AG09319 (cell line): ENCODE results near the gene AHSP.
"Not testable (repeated sequence)": the region's sequence is repeated elsewhere in the genome, so short reads cannot be mapped to it uniquely, and the experiment has no call there.

Source experiments
- DNase-seq: peaks from one replicate; pipeline ENCODE4 v3.0.0-alpha.2; 2010; ENCODE audit warnings: low read depth; ENCODE audit errors: extremely low read depth
- TF ChIP-seq, protein P1 (sequence below): IDR thresholded peaks from 2 replicates; pipeline ENCODE4 v1.5.1; 2011; ENCODE audit warnings: low read depth, mild to moderate bottlenecking, inconsistent platforms, low read length, moderate library complexity

The AHSP gene

DNA sequence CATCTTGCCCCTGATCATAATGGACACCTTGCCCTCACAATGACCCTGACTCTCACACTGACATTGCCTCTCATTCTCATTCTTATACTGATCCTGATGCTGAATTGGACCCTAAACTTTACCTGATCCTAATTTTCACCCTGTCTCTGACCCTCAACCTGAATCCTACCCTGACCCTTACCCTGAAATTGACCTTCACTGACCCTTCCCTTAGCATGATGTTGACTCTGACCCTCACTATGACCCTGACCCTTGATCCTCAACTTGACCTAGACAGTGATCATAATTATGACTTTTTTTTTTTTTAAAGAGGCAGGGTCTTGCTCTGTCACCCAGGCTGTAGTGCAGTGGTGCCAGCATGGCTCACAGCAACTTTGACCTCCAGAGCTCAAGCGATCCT is 3.4 kb downstream of the AHSP start:
- TF ChIP-seq, protein P1, sequence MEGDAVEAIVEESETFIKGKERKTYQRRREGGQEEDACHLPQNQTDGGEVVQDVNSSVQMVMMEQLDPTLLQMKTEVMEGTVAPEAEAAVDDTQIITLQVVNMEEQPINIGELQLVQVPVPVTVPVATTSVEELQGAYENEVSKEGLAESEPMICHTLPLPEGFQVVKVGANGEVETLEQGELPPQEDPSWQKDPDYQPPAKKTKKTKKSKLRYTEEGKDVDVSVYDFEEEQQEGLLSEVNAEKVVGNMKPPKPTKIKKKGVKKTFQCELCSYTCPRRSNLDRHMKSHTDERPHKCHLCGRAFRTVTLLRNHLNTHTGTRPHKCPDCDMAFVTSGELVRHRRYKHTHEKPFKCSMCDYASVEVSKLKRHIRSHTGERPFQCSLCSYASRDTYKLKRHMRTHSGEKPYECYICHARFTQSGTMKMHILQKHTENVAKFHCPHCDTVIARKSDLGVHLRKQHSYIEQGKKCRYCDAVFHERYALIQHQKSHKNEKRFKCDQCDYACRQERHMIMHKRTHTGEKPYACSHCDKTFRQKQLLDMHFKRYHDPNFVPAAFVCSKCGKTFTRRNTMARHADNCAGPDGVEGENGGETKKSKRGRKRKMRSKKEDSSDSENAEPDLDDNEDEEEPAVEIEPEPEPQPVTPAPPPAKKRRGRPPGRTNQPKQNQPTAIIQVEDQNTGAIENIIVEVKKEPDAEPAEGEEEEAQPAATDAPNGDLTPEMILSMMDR = no peak
- no peak for DNase-seq

DNA sequence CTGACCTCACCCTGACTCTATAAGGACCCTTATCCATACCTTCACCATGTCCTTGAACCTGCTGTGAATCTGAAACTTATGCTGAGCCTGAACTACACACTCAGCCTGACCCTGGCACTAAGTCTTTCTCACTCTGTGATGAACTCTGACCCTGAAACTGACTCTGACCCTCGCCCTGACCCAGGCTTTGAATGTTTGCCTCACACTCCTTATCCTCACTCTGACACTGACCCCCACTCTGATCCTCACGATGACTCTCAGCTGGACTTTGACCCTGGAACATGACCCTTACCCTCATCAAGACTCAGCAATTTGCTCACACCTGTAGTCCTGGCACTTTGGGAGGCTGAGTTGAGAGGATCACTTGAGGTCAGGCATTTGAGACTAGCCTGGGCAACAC is 4.4 kb downstream of the AHSP start:
- TF ChIP-seq, protein P1 = no peak

DNA sequence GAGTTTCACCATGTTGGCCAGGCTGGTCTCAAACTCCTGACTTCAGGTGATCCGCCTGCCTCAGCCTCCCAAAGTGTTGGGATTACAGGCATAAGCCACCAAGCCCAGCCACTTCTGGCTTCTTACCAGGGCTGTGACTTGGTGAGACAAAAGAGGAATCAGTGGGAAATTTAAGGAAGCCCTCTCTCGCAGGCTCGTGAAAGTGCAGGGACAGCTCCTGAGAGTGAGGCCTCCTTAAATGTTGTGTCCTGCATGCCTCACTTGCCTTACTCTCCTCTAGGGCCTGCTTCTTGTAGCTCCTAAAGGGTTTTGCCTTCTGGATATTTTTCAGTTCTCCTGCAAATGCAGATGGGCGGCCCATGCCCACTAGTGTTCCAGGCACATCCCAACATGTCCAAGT is 5.2 kb downstream of the AHSP start:
- DNase-seq = no peak
- TF ChIP-seq, protein P1 = no peak

More for the DNA sequence above, 4.4 kb downstream of the AHSP start:
- DNase-seq = no peak

DNA sequence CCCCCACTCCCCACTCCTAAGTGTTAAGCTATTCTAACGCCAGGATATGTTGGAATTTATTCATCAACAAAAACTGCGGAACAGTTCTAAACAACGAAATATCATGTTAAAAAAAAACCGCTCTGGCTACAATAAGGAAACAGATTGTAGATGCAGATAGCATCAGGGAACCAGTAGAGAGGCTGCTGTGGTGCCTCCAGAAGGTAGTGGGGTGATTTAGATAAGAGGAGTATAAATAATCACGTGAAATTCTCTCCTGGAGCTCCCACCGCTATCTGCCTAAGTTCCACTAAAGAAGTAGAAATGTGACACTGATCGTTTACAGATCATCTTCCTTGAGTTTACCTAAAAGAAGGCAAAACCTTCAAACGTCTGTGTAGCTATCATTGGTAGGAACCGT is 8.0 kb downstream of the AHSP start:
- no peak for DNase-seq
- TF ChIP-seq, protein P1 = no peak

DNA sequence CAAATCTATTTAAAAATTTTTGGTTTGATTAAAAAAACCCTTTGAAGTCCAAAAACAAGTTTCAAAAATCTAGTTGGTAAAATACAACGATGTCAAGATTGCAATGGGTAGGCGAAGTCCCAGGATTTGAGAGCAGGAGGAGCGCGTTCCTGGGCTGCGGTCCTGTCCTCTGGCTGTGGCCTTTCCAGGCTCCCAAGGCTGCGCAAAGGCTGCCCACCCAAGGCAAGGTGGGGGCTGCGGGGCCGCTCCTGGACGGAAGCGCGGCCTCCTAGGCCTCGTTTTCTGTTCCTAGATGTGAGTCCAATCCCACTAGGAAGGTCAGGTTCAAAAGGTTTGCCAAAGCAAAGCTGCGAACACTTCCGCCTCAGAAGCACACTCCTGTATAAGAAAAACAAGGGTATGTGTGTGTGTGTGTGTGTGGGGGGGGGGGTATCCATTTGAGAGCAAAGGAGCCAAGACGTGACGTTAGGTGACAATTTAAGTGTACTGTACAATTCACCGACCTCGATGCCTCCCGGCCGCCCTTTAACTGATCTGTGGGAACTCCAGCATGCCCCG is 9.2 kb downstream of the AHSP start:
- no peak for DNase-seq
- TF ChIP-seq, protein P1 = no peak

DNA sequence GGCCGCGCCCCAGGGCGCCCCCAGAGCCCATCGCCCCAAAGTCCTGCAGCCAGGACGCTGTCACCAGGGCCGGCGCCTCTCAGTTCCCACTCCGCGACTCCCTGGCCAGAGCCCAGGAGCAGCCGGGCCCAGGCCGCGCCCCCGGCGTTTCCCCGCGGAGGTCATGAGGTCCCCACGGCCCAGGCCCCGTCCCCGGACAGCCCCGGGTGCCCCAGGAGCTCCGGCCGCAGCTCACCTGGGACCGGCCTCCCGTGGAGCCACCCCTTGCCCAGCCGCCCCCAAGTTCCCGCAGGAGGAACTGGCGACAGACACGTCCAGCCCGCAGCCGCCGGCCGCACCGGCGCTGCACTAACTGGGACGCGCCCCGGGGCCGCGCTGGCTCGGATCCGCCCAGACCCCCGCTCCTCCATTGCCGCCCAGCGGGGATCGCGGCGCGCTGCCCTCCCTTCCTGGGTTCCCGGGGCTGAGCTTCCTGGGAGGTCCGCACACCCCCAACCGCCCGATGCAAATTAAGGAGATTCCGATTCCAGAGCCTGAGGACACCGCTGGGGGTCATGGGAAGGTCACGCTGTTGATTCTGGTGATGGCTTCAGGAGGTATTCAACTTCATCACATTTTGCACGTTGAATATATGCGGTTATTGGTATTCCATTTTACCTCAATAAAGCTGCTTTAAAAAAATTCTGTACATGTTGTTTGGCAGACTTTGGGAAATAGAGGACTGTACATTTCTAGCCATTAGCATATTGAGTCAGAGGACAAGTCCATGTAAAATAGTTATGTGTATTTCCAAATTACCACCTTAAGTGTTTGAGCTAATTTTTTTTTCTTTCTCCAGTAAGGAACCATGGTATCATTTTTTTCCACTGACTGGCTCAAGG is 9.9 kb downstream of the AHSP start:
- TF ChIP-seq, protein P1 = no peak
- DNase-seq = no peak

DNA sequence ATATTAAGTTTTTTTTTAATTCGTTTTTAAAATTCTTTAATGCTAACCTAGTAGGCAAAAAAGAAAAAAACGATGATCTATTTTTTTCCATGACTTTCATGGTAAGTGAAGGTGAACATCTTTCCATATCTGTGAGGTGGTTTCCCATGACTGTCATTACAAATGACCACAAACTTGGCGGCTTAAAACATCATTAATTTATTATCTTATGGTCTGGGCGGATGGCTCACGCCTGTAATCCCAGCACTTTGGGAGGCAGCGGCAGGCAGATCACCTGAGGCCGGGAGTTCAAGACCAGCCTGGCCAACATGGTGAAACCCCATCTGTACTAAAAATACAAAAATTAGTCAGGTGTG is 10.5 kb downstream of the AHSP start:
- DNase-seq = not testable (repeated sequence)

DNA sequence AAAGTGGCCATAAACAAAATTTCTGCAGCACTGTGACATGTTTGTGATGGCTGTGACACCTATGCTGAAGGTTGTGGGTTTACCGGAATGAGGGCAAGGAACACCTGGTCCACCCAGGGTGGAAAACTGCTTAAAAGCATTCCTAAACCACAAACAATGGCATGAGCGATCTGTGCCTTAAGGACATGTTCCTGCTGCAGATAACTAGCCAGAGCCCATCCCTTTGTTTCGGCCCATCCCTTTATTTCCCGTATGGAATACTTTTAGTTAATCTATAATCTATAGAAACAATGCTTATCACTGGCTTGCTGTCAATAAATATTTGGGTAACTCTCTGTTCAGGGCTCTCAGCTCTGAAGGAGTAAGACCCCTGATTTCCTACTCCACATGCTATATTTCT is 12.1 kb downstream of the AHSP start:
- DNase-seq = not testable (repeated sequence)
